ENCODE results near the gene ODR4. TPM values are rescaled to one million over a fixed set of nuclear protein-coding genes. Genes with fewer than 3 reads are reported as not detected.
"Not testable (repeated sequence)": the region's sequence is repeated elsewhere in the genome, so short reads cannot be mapped to it uniquely, and the experiment has no call there.

The ODR4 gene
- total RNA-seq, 2 experiments from 2014 or later: 13.3 to 15.6 TPM

GRCh38 chr1:186438567-186438966 lies 62.9 kb downstream of the ODR4 start:
- H3K36me3 Mint-ChIP-seq: peaks cover 3% of the 10 kb centered on the region
- H3K27me3 Mint-ChIP-seq: no peaks in the 10 kb centered on the region
- H3K27ac Mint-ChIP-seq: no peak overlapping the region
- POLR2A ChIA-PET: no interaction called here
- DNase-seq (no peak), ATAC-seq (ENCODE audit: low read depth) (no peak)
- H3K4me1 Mint-ChIP-seq: peaks cover 8% of the 10 kb centered on the region
- H3K9me3 Mint-ChIP-seq: no peaks in the 10 kb centered on the region
- H3K4me3 Mint-ChIP-seq: no peak overlapping the region

DNA sequence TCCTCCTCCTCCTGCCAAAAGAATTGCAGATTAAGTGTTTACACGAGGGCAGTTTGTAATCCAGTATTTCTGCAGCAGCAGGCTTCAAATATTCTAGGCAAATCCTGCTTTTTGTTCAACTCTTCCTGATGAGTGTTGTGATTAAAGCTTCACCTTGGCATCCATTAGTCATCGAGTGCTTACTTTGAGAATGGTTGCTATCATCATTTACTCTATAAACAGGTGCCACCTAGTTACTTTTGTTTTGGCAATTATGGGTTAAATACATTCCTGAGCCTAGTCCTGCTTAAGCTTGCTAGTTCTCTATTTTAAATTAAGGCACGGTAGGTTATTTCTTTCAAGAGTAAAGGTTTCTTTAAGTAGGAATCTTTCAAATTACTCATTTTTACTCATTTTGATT lies 64.9 kb downstream of the ODR4 start:
- no peaks in the 10 kb centered on the region for H3K27me3 Mint-ChIP-seq

DNA sequence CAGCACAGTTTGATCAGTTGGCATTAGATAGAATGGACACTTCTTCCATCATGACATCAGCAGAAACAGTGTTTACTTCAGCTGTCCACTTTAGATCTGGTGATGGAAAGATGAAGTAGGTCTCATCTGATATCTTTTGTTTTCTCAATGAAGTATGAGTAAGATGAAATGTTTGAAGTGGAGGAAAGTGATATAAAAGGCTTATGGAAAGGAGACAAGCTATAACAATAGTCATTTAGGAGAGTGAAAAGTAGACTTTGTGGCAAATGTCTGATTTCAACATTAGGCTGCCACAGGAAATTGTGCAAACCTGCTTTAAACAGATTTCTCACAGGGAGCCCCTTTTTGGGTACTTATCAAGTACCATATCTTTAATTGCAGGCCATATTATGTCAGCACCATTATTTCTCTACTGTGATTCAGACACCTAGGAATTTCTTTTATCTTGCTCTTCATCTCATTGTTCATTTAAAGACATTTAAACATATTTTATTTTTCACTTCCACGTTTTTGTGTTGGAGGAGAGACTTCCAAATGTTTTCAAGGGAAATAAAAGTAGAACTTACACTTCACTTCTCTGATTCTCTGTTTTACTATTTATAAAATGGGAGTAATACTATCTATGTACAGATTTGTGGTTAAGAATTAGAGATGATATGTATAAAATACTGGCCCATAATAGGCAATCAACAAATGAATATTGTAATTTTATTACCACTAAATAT lies 67.2 kb downstream of the ODR4 start:
- no peak overlapping the region for H3K27ac Mint-ChIP-seq
- peaks cover 3% of the 10 kb centered on the region for H3K36me3 Mint-ChIP-seq
- ATAC-seq (ENCODE audit: low read depth) (no peak), DNase-seq (no peak)
- H3K4me1 Mint-ChIP-seq: peaks cover 7% of the 10 kb centered on the region
- H3K27me3 Mint-ChIP-seq: no peaks in the 10 kb centered on the region
- POLR2A ChIA-PET: no interaction called here
- no peak overlapping the region for H3K4me3 Mint-ChIP-seq
- no peaks in the 10 kb centered on the region for H3K9me3 Mint-ChIP-seq

More for the DNA sequence above, 64.9 kb downstream of the ODR4 start:
- H3K27ac Mint-ChIP-seq: no peak overlapping the region
- H3K36me3 Mint-ChIP-seq: peaks cover 3% of the 10 kb centered on the region
- peaks cover 7% of the 10 kb centered on the region for H3K4me1 Mint-ChIP-seq
- no peak for DNase-seq
- no peak overlapping the region for H3K4me3 Mint-ChIP-seq
- ATAC-seq (ENCODE audit: low read depth): no peak
- POLR2A ChIA-PET: no interaction called here
- H3K9me3 Mint-ChIP-seq: no peaks in the 10 kb centered on the region

DNA sequence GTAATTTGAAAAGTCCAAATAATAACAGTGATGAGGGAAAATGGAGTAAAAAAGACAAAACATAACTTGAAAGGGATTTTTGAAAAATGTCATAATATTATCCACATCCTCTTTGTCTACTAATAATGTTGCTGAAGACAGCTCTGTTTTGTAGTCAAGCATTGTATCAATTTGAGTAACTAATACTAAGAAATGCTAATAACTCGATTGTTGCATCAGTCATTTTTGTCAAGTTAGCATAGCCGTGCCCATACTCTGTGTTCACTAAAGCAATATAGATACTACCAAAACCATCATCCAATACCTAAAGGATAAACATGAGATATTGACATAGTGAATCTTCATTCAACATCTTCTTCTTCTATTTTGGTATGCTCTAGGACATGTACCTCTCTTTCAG lies 68.0 kb downstream of the ODR4 start:
- ATAC-seq (ENCODE audit: low read depth): no peak
- H3K27ac Mint-ChIP-seq: no peak overlapping the region

GRCh38 chr1:186446152-186446551 lies 70.5 kb downstream of the ODR4 start:
- DNase-seq (no peak), ATAC-seq (ENCODE audit: low read depth) (no peak)
- no peaks in the 10 kb centered on the region for H3K27me3 Mint-ChIP-seq
- no peaks in the 10 kb centered on the region for H3K9me3 Mint-ChIP-seq
- H3K4me3 Mint-ChIP-seq: no peak overlapping the region
- H3K4me1 Mint-ChIP-seq: peaks cover 7% of the 10 kb centered on the region
- no peaks in the 10 kb centered on the region for H3K36me3 Mint-ChIP-seq
- no peak overlapping the region for H3K27ac Mint-ChIP-seq
- POLR2A ChIA-PET: no interaction called here

More for the DNA sequence above, 68.0 kb downstream of the ODR4 start:
- POLR2A ChIA-PET: no interaction called here
- Mint-ChIP-seq H3K9me3 (no peaks in the 10 kb centered on the region), H3K4me3 (no peak overlapping the region), H3K4me1 (peaks cover 7% of the 10 kb centered on the region), H3K27me3 (no peaks in the 10 kb centered on the region), H3K36me3 (no peaks in the 10 kb centered on the region)
- DNase-seq: no peak

DNA sequence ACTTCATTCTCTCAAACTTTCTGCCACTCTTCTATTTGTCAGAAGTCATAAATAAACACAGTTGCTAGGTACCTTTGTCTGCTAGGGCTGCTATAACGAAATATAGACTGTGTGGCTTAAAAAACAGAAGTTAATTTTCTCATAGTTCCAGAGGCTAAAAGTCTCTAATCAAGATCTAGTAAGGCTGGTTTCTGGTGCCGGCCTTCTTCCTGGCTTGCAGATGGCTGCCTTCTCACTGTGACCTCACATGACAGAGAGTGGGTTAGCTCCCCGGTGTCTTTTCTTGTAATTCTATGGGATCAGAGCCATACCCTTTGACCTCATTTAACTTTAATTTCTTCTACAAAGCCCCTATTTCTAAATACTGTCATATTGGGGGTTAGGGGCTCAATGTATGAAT lies 79.3 kb downstream of the ODR4 start:
- POLR2A ChIA-PET: no interaction called here
- H3K4me3 Mint-ChIP-seq: no peak overlapping the region
- no peak overlapping the region for H3K27ac Mint-ChIP-seq
- H3K4me1 Mint-ChIP-seq: no peaks in the 10 kb centered on the region
- no peaks in the 10 kb centered on the region for H3K36me3 Mint-ChIP-seq
- H3K27me3 Mint-ChIP-seq: no peaks in the 10 kb centered on the region
- DNase-seq (no peak), ATAC-seq (ENCODE audit: low read depth) (no peak)
- no peaks in the 10 kb centered on the region for H3K9me3 Mint-ChIP-seq

- Mint-ChIP-seq H3K4me1 (no peaks in the 10 kb centered on the region), H3K27me3 (no peaks in the 10 kb centered on the region), H3K9me3 (no peaks in the 10 kb centered on the region), H3K4me3 (no peak overlapping the region), H3K27ac (no peak overlapping the region), H3K36me3 (no peaks in the 10 kb centered on the region)
- no peak for DNase-seq
- ATAC-seq (ENCODE audit: low read depth): no peak
- POLR2A ChIA-PET: no interaction called here
Observed at GRCh38 chr1:186456729-186457255, 81.2 kb downstream of the ODR4 start.

GRCh38 chr1:186459161-186459560 lies 83.5 kb downstream of the ODR4 start:
- ATAC-seq (ENCODE audit: low read depth): not testable (repeated sequence)

DNA sequence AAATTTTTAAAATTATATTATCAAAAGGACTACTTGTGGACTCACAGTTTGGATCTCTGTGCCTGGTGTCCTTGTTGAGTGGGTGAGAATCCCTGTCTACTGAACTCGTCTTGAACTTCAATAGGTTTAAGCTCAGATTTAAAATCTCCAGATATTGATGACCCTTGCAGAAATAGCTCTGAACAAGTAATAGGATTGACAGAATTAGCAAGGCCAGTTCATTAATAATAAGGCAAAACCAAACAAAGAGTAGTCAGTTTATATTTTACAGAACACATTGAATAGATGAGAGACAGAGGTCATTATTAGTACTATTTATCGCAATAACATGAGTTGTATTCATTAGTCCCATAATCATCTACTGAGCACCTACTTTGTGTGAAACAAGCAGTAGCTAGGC lies 85.4 kb downstream of the ODR4 start, which contains the start of gene PDC:
Gene PDC (minus strand): TSS at position 101 of the 400 bp plus-strand sequence. CDS start 11,655 bp downstream, outside the sequence.
- no peaks in the 10 kb centered on the region for H3K4me1 Mint-ChIP-seq
- H3K4me3 Mint-ChIP-seq: no peak within 1 kb of the TSS
- POLR2A ChIA-PET: no interaction called here
- no peak for ATAC-seq (ENCODE audit: low read depth)
- peaks cover 2% of the 10 kb centered on the region for H3K27me3 Mint-ChIP-seq
- no peak for DNase-seq
- H3K36me3 Mint-ChIP-seq: no peaks in the 10 kb centered on the region
- H3K27ac Mint-ChIP-seq: no peak within 1 kb of the TSS
- H3K9me3 Mint-ChIP-seq: no peaks in the 10 kb centered on the region

More at GRCh38 chr1:186459161-186459560, 83.5 kb downstream of the ODR4 start:
- H3K9me3 Mint-ChIP-seq, DNase-seq, H3K27ac Mint-ChIP-seq, H3K4me1 Mint-ChIP-seq, H3K4me3 Mint-ChIP-seq, H3K36me3 Mint-ChIP-seq, H3K27me3 Mint-ChIP-seq, POLR2A ChIA-PET: not testable (repeated sequence)

GRCh38 chr1:186463511-186463910 lies 87.9 kb downstream of the ODR4 start:
- no peak overlapping the region for H3K4me3 Mint-ChIP-seq
- ATAC-seq (ENCODE audit: low read depth): no peak
- POLR2A ChIA-PET: no interaction called here

GRCh38 chr1:186463926-186464325 lies 88.3 kb downstream of the ODR4 start:
- Mint-ChIP-seq H3K9me3 (no peaks in the 10 kb centered on the region), H3K36me3 (no peaks in the 10 kb centered on the region), H3K4me3 (no peak overlapping the region), H3K27me3 (peaks cover 6% of the 10 kb centered on the region), H3K4me1 (no peaks in the 10 kb centered on the region), H3K27ac (no peak overlapping the region)
- POLR2A ChIA-PET: no interaction called here
- DNase-seq: no peak
- no peak for ATAC-seq (ENCODE audit: low read depth)

More at GRCh38 chr1:186463511-186463910, 87.9 kb downstream of the ODR4 start:
- Mint-ChIP-seq H3K9me3 (no peaks in the 10 kb centered on the region), H3K27ac (no peak overlapping the region), H3K4me1 (no peaks in the 10 kb centered on the region), H3K27me3 (peaks cover 6% of the 10 kb centered on the region), H3K36me3 (no peaks in the 10 kb centered on the region)
- DNase-seq: no peak

GRCh38 chr1:186465491-186465890 lies 89.9 kb downstream of the ODR4 start:
- H3K27me3 Mint-ChIP-seq; H3K9me3 Mint-ChIP-seq; H3K4me1 Mint-ChIP-seq; ATAC-seq (ENCODE audit: low read depth); H3K4me3 Mint-ChIP-seq; H3K36me3 Mint-ChIP-seq; DNase-seq; POLR2A ChIA-PET; H3K27ac Mint-ChIP-seq: not testable (repeated sequence)

- Mint-ChIP-seq H3K27me3 (peaks cover 6% of the 10 kb centered on the region), H3K4me1 (no peaks in the 10 kb centered on the region), H3K9me3 (no peaks in the 10 kb centered on the region), H3K4me3 (no peak overlapping the region), H3K27ac (no peak overlapping the region), H3K36me3 (no peaks in the 10 kb centered on the region)
- ATAC-seq (ENCODE audit: low read depth): no peak
- no peak for DNase-seq
- POLR2A ChIA-PET: no interaction called here
Observed at GRCh38 chr1:186465946-186466345, 90.3 kb downstream of the ODR4 start.
